ENCODE measurements around the gene LRG1.

Gene LRG1

GRCh38 chr19:4539693-4540581 lies at the start of gene LRG1:
LRG1 (minus strand) TSS chr19:4540036; CDS start chr19:4540013, 23 bp downstream.
- no peaks in the 10 kb centered on the region for H3K36me3 ChIP-seq
- H3K27ac ChIP-seq = no peak within 1 kb of the TSS
- TF ChIP-seq, protein P1, sequence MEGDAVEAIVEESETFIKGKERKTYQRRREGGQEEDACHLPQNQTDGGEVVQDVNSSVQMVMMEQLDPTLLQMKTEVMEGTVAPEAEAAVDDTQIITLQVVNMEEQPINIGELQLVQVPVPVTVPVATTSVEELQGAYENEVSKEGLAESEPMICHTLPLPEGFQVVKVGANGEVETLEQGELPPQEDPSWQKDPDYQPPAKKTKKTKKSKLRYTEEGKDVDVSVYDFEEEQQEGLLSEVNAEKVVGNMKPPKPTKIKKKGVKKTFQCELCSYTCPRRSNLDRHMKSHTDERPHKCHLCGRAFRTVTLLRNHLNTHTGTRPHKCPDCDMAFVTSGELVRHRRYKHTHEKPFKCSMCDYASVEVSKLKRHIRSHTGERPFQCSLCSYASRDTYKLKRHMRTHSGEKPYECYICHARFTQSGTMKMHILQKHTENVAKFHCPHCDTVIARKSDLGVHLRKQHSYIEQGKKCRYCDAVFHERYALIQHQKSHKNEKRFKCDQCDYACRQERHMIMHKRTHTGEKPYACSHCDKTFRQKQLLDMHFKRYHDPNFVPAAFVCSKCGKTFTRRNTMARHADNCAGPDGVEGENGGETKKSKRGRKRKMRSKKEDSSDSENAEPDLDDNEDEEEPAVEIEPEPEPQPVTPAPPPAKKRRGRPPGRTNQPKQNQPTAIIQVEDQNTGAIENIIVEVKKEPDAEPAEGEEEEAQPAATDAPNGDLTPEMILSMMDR (IDR thresholded peaks at IDR 0.05) = no peak
- DNase-seq = peak in 1 of 2 donors; percentile 36
- intact Hi-C loops (cut with DNase I; ENCODE audit: low total_unique reads) = no loop called here
- H3K4me1 ChIP-seq = peaks cover 0 to 7% (median 6%) of the 10 kb centered on the region in 4 donors
- peaks cover 0 to 77% of the 10 kb centered on the region in 2 donors for H3K27me3 ChIP-seq
- no peak within 1 kb of the TSS for H3K4me3 ChIP-seq
- peaks cover 0 to 10% (median 0%) of the 10 kb centered on the region in 3 donors for H3K9me3 ChIP-seq

GRCh38 chr19:4588291-4588761 lies 48.5 kb upstream of the LRG1 start:
- TF ChIP-seq, protein P1 (IDR thresholded peaks at IDR 0.05) = no peak
- Histone ChIP-seq H3K36me3 (no peaks in the 10 kb centered on the region), H3K9me3 (no peaks in the 10 kb centered on the region), H3K4me1 (peaks cover 0 to 13% (median 8%) of the 10 kb centered on the region in 4 donors), H3K27me3 (peaks cover 9 to 89% of the 10 kb centered on the region in 2 donors), H3K27ac (no peak overlapping the region), H3K4me3 (no peak overlapping the region)
- DNase-seq = no peak
- intact Hi-C loops (cut with DNase I; ENCODE audit: low total_unique reads) = no loop called here

- H3K9me3 ChIP-seq = no peaks in the 10 kb centered on the region
- no peak overlapping the region for H3K4me3 ChIP-seq
- peaks cover 0 to 13% (median 8%) of the 10 kb centered on the region in 4 donors for H3K4me1 ChIP-seq
- intact Hi-C loops (cut with DNase I; ENCODE audit: low total_unique reads) = no loop called here
- TF ChIP-seq, protein P1 (IDR thresholded peaks at IDR 0.05) = no peak
- no peak overlapping the region for H3K27ac ChIP-seq
- no peak for DNase-seq
- no peaks in the 10 kb centered on the region for H3K36me3 ChIP-seq
- H3K27me3 ChIP-seq = peaks cover 9 to 91% of the 10 kb centered on the region in 2 donors
Measured at GRCh38 chr19:4587527-4587926, 47.7 kb upstream of the LRG1 start.

DNA sequence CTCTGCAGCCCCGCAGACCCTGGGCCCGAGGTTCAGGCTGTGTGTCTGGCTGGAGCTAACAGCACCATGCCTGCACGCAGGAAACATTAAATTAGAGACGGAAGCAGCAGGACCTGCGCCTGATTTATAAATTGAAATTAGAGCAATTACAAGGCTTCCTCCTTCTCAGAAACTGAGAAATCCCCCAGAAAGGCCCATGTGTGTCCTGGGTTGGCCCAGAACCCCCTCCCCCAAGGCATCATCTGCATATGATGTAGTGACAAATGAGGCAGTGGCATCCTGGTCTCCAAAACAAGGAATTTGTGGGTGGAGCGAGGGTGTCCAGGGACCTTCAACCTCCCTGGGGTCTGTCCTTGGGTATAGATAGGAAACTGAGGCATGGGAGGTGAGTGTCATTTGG lies 46.9 kb upstream of the LRG1 start:
- no peaks in the 10 kb centered on the region for H3K9me3 ChIP-seq
- intact Hi-C loops (cut with DNase I; ENCODE audit: low total_unique reads) = no loop called here
- DNase-seq = no peak
- H3K27ac ChIP-seq = no peak overlapping the region
- peaks cover 0 to 13% (median 8%) of the 10 kb centered on the region in 4 donors for H3K4me1 ChIP-seq
- H3K4me3 ChIP-seq = no peak overlapping the region
- H3K36me3 ChIP-seq = no peaks in the 10 kb centered on the region
- TF ChIP-seq, protein P1 (IDR thresholded peaks at IDR 0.05) = no peak
- peaks cover 9 to 96% of the 10 kb centered on the region in 2 donors for H3K27me3 ChIP-seq

GRCh38 chr19:4586245-4586644 lies 46.4 kb upstream of the LRG1 start:
- no peak for DNase-seq
- Histone ChIP-seq H3K4me1 (peaks cover 0 to 13% (median 8%) of the 10 kb centered on the region in 4 donors), H3K27me3 (peaks cover 9 to 95% of the 10 kb centered on the region in 2 donors), H3K36me3 (no peaks in the 10 kb centered on the region), H3K4me3 (no peak overlapping the region), H3K9me3 (no peaks in the 10 kb centered on the region), H3K27ac (no peak overlapping the region)
- intact Hi-C loops (cut with DNase I; ENCODE audit: low total_unique reads) = no loop called here
- TF ChIP-seq, protein P1 (IDR thresholded peaks at IDR 0.05) = no peak

Data from tibial artery (tissue), 4 donors.